Stimulated activated naive CD8-positive, alpha-beta T cell treated with anti-CD3 and anti-CD28 coated beads, Interleukin-15, amount 100 ng/mL, for 72 hours (primary cell): ENCODE measurements around the gene DLK1.
A peak's percentile ranks its signal among the peaks of the same experiment; 100 is the strongest.

Experiments
- ATAC-seq: fragments of 150-1000 bp; cut with Tn5 transposase; 2 replicates; pipeline ENCODE4 v1.10.0; 2021; ENCODE audit warnings: mild to moderate bottlenecking, moderate library complexity
- DNase-seq, 2 donors: peaks; one replicate each; pipeline ENCODE4 v3.0.0; 2021 to 2022
- H3K27ac Mint-ChIP-seq, 2 donors: one replicate each; pipeline ENCODE4 v1.8.0; 2022; ENCODE audit warnings: mild to moderate bottlenecking in 2 of 2, mixed read lengths in 2 of 2, moderate library complexity in 2 of 2
- H3K27me3 Mint-ChIP-seq: one replicate; pipeline ENCODE4 v1.8.0; 2022; ENCODE audit warnings: mixed read lengths
- H3K4me1 Mint-ChIP-seq: one replicate; pipeline ENCODE4 v1.8.0; 2022; ENCODE audit warnings: mild to moderate bottlenecking, mixed read lengths
- H3K4me3 Mint-ChIP-seq, 2 donors: one replicate each; pipeline ENCODE4 v1.8.0; 2022; ENCODE audit warnings: mild to moderate bottlenecking in 2 of 2, mixed read lengths in 2 of 2, moderate library complexity in 1 of 2
- H3K9me3 Mint-ChIP-seq, 2 donors: one replicate each; pipeline ENCODE4 v1.8.0; 2022; ENCODE audit warnings: mixed read lengths in 2 of 2

DLK1 gene

GRCh38 chr14:100688598-100689461 is 37.9 kb upstream of the DLK1 start:
- Mint-ChIP-seq H3K27ac (no peak overlapping the region), H3K4me3 (no peak overlapping the region), H3K9me3 (no peaks in the 10 kb centered on the region), H3K27me3 (peaks cover 13% of the 10 kb centered on the region), H3K4me1 (no peaks in the 10 kb centered on the region)
- DNase-seq: no peak
- ATAC-seq: no peak

GRCh38 chr14:100690672-100691071 is 36.0 kb upstream of the DLK1 start:
- Mint-ChIP-seq H3K4me3 (no peak overlapping the region), H3K27me3 (peaks cover 17% of the 10 kb centered on the region), H3K27ac (no peak overlapping the region), H3K4me1 (no peaks in the 10 kb centered on the region), H3K9me3 (no peaks in the 10 kb centered on the region)
- ATAC-seq: no peak
- no peak for DNase-seq

DNA sequence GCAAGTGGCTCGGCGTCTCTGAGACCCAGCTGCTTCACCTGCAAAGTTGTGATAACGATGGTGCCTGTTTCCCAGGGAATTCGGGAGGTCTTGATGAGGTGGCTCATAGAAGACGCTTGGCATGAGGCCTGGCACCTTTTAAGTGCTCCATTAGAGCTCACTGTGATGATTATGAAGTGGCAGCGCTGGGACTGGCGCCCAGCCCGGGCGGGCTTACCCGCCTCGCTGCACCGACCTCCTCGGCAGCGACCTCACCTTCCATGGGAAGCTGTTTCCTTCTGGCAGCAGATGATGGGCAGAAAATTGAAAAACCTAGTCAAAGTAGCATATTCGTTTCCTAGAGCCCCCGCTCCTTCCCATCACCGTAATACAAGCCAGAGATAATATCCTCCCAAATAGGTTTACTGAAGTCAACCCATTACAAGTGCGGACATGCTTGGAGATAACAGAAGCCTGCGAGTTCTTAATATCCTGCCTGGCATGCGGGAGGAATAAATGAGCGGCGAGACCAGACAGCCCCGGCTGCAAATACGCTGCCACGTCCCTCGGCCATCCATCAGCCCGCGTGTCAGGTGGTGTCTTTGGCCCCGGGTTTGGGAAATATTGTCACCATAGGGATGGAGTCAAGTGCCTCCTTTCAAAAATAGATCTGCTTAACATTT is 35.2 kb upstream of the DLK1 start:
- no peak overlapping the region for H3K27ac Mint-ChIP-seq

DNA sequence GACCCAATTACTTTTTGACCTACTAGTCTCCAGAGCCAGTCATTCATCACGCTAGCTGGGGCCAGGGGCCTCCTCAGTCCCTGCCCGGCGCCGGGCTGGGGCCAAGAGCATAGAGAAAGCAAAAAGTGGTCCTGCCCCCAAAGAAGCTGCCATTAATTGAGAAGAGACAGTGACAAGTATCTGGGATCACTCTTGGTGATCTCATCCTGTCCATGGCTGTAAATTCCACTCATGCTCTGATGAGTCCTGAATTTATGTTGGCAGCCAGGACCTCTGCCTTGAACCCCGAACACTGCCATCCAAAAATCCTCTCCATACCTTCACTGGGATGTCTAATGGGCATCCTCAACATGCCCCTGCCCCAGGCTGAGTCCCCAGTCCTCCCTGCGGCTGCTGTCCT is 34.4 kb upstream of the DLK1 start:
- ATAC-seq (no peak), DNase-seq (no peak)
- Mint-ChIP-seq H3K4me3 (no peak overlapping the region), H3K27me3 (peaks cover 24% of the 10 kb centered on the region), H3K9me3 (no peaks in the 10 kb centered on the region), H3K27ac (no peak overlapping the region), H3K4me1 (no peaks in the 10 kb centered on the region)

More for the DNA sequence above, 35.2 kb upstream of the DLK1 start:
- Mint-ChIP-seq H3K4me3 (no peak overlapping the region), H3K4me1 (no peaks in the 10 kb centered on the region), H3K9me3 (no peaks in the 10 kb centered on the region), H3K27me3 (peaks cover 24% of the 10 kb centered on the region)
- no peak for ATAC-seq
- DNase-seq: no peak

- H3K4me1 Mint-ChIP-seq: no peaks in the 10 kb centered on the region
- H3K4me3 Mint-ChIP-seq: no peak overlapping the region
- H3K27ac Mint-ChIP-seq: peak overlapping the region in 1 of 2 donors; percentile 54
- ATAC-seq (no peak), DNase-seq (no peak)
- H3K27me3 Mint-ChIP-seq: peaks cover 24% of the 10 kb centered on the region
- H3K9me3 Mint-ChIP-seq: no peaks in the 10 kb centered on the region
These were observed 33.7 kb upstream of the DLK1 start for GRCh38 chr14:100692859-100693558.

- ATAC-seq (no peak), DNase-seq (no peak)
- Mint-ChIP-seq H3K4me3 (no peak overlapping the region), H3K9me3 (no peaks in the 10 kb centered on the region), H3K27ac (no peak overlapping the region), H3K27me3 (peaks cover 24% of the 10 kb centered on the region), H3K4me1 (no peaks in the 10 kb centered on the region)
These were observed 32.7 kb upstream of the DLK1 start for GRCh38 chr14:100693877-100694578.

GRCh38 chr14:100694579-100695422 is 31.9 kb upstream of the DLK1 start:
- no peak overlapping the region for H3K4me3 Mint-ChIP-seq
- no peaks in the 10 kb centered on the region for H3K9me3 Mint-ChIP-seq
- no peaks in the 10 kb centered on the region for H3K4me1 Mint-ChIP-seq
- no peak overlapping the region for H3K27ac Mint-ChIP-seq
- no peak for DNase-seq
- no peak for ATAC-seq
- peaks cover 24% of the 10 kb centered on the region for H3K27me3 Mint-ChIP-seq

GRCh38 chr14:100695423-100695738 is 31.3 kb upstream of the DLK1 start:
- H3K27me3 Mint-ChIP-seq: peaks cover 24% of the 10 kb centered on the region
- no peak overlapping the region for H3K27ac Mint-ChIP-seq
- no peaks in the 10 kb centered on the region for H3K9me3 Mint-ChIP-seq
- no peaks in the 10 kb centered on the region for H3K4me1 Mint-ChIP-seq
- H3K4me3 Mint-ChIP-seq: no peak overlapping the region
- DNase-seq (no peak), ATAC-seq (no peak)

DNA sequence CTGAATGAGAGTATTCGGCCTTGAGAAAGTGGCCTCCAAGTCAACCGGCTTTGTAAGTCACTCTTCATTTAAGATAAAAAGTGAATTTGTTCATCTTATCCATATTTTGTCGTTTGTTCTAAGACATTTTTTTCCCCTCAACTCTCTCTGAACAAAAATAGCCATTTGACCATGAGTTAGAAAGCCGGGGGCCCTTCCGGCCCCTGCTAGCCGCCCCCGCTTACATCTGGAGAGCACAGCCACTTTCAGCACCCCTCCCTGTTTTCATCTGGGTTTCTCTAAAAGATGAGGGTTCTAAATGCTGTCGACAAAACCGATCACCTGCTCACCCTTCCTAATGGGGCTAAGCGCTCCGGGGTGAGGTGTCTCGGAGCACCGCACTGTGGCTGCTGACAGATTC is 30.7 kb upstream of the DLK1 start:
- no peaks in the 10 kb centered on the region for H3K9me3 Mint-ChIP-seq
- ATAC-seq (no peak), DNase-seq (no peak)
- no peak overlapping the region for H3K27ac Mint-ChIP-seq
- H3K4me3 Mint-ChIP-seq: no peak overlapping the region
- H3K27me3 Mint-ChIP-seq: peaks cover 24% of the 10 kb centered on the region
- no peaks in the 10 kb centered on the region for H3K4me1 Mint-ChIP-seq

GRCh38 chr14:100696590-100696989 is 30.1 kb upstream of the DLK1 start:
- H3K27ac Mint-ChIP-seq: no peak overlapping the region
- peaks cover 24% of the 10 kb centered on the region for H3K27me3 Mint-ChIP-seq
- DNase-seq: no peak
- no peaks in the 10 kb centered on the region for H3K9me3 Mint-ChIP-seq
- ATAC-seq: no peak
- no peaks in the 10 kb centered on the region for H3K4me1 Mint-ChIP-seq
- no peak overlapping the region for H3K4me3 Mint-ChIP-seq

DNA sequence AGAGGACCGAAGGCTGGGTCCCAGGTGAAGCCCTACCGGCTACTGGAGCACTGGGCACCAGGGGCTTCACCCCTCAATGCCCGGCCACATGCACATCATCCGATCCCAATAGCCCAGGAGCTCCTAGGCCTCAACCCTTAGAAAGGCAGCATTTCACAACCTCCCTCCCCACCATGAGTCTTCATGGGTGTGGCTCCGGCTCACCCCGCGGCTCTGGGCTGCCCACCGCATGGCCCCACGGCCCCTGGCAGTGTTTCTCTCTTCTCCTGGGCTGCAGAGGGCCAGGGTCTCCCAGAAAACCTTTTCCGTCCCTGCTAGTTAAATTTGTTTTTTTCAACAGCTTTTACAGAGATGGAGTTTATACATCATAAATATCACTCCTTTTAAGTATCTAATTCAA is 28.6 kb upstream of the DLK1 start:
- Mint-ChIP-seq H3K4me1 (no peaks in the 10 kb centered on the region), H3K9me3 (no peaks in the 10 kb centered on the region), H3K27ac (no peak overlapping the region), H3K27me3 (peaks cover 14% of the 10 kb centered on the region), H3K4me3 (no peak overlapping the region)
- ATAC-seq: no peak
- DNase-seq: no peak

- Mint-ChIP-seq H3K27ac (peak overlapping the region in 1 of 2 donors; percentile 54), H3K27me3 (peaks cover 12% of the 10 kb centered on the region)
These were observed 27.8 kb upstream of the DLK1 start for GRCh38 chr14:100698666-100699448.

GRCh38 chr14:100701314-100701713 is 25.4 kb upstream of the DLK1 start:
- Mint-ChIP-seq H3K27ac (no peak overlapping the region), H3K27me3 (peaks cover under 1% of the 10 kb centered on the region), H3K4me3 (no peak overlapping the region), H3K9me3 (no peaks in the 10 kb centered on the region), H3K4me1 (no peaks in the 10 kb centered on the region)
- DNase-seq (no peak), ATAC-seq (no peak)

More at GRCh38 chr14:100698666-100699448, 27.8 kb upstream of the DLK1 start:
- ATAC-seq (no peak), DNase-seq (no peak)
- Mint-ChIP-seq H3K9me3 (no peaks in the 10 kb centered on the region), H3K4me3 (no peak overlapping the region), H3K4me1 (no peaks in the 10 kb centered on the region)

DNA sequence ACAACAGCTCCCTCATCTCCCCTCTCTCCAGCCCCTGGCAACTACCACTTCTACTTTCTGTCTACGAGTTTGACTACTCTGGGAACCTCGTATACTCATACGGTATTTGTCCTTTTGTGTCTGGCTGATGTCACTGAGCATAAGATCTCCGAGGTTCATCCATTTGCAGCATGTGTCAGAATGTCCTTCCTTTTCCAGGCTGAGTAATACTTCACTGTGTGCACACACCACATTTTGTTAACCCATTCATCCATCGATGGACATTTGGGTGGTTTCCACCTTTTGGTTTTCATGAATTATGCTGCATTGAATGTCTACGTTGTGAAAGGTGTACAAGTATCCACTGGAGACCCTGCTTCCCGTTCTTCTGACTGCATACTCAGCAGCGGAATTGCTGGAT is 24.1 kb upstream of the DLK1 start:
- no peak overlapping the region for H3K4me3 Mint-ChIP-seq
- no peaks in the 10 kb centered on the region for H3K27me3 Mint-ChIP-seq
- no peak overlapping the region for H3K27ac Mint-ChIP-seq
- no peaks in the 10 kb centered on the region for H3K9me3 Mint-ChIP-seq
- no peaks in the 10 kb centered on the region for H3K4me1 Mint-ChIP-seq
- no peak for ATAC-seq
- DNase-seq: no peak
